HG03439 (cell line): ENCODE data around the gene PHF1.

ENCODE experiments used
- ATAC-seq: cut with Tn5 transposase; IDR thresholded peaks from one replicate; pipeline ENCODE4 v1.9.1; 2021; ENCODE audit warnings: mild to moderate bottlenecking, moderate library complexity; ENCODE audit not compliant: unreplicated experiment

The PHF1 gene

GRCh38 chr6:33453393-33454008 lies 42.7 kb downstream of the PHF1 start:
- ATAC-seq: no peak

GRCh38 chr6:33454009-33454946 lies 43.5 kb downstream of the PHF1 start, which contains the start of gene ZBTB9:
Gene ZBTB9 (plus strand): TSS chr6:33454576. CDS start chr6:33455101, 525 bp downstream.
- peak; percentile 98 for ATAC-seq

- no peak for ATAC-seq
Measured at GRCh38 chr6:33455051-33455450, 44.2 kb downstream of the PHF1 start.

GRCh38 chr6:33456156-33456555 lies 45.3 kb downstream of the PHF1 start:
- no peak for ATAC-seq

- ATAC-seq: no peak
Measured at GRCh38 chr6:33458676-33459075, 47.9 kb downstream of the PHF1 start.

GRCh38 chr6:33459226-33459625 lies 48.4 kb downstream of the PHF1 start:
- ATAC-seq: no peak
